GM12878 (cell line): ENCODE results near the gene DTX2. TPM values are rescaled to one million over a fixed set of nuclear protein-coding genes. Genes with fewer than 3 reads are reported as not detected.
"Not testable (repeated sequence)": the region's sequence is repeated elsewhere in the genome, so short reads cannot be mapped to it uniquely, and the experiment has no call there.

Experiments
- ATAC-seq: fragments of 200-7000 bp; cut with Tn5 transposase; 3 replicates; pipeline ENCODE4 v1.9.1; 2020; ENCODE audit warnings: mild to moderate bottlenecking, moderate library complexity
- BruUV-seq: library from RNA; stranded (reverse); fragments of 400-500 nt; replicated peaks from 2 replicates; lab custom pipeline; 2021; lab: Mats Ljungman, UMichigan
- CTCF ChIA-PET: fragments of 300-600 bp; sonication (Branson Sonifier 250); formaldehyde crosslinking; extraction: SDS; loops from one replicate; lab custom pipeline; 2021; ENCODE audit warnings: inconsistent platforms; lab: Yijun Ruan, JAX
- POLR2A ChIA-PET: fragments of 350-600 bp; formaldehyde crosslinking; extraction: SDS; loops from one replicate; lab custom pipeline; 2021; ENCODE audit warnings: inconsistent platforms; lab: Charles Lee
- RAD21 ChIA-PET: fragments of 300-600 bp; sonication (Branson Sonifier 250); formaldehyde crosslinking; loops from one replicate; lab custom pipeline; 2023; ENCODE audit warnings: antibody characterized with exemption; ENCODE audit not compliant: unreplicated experiment; lab: Charles Lee
- SMC1A ChIA-PET: fragments of 300-600 bp; sonication (Branson Sonifier 250); formaldehyde crosslinking; loops from one replicate; lab custom pipeline; 2023; ENCODE audit not compliant: unreplicated experiment, uncharacterized antibody; lab: Charles Lee
- DNase-seq: peaks from one replicate; pipeline ENCODE4 v3.0.0-alpha.2; 2011; ENCODE audit warnings: low read depth, low spot score
- FAIRE-seq: peaks from 3 replicates; lab custom pipeline; 2011; peaks lifted over from hg19 to GRCh38; lab: Jason Lieb, UNC
- H2AFZ ChIP-seq: 2 replicates; pipeline ENCODE4 v1.6.0; 2011; ENCODE audit warnings: low read depth, low read length, control low read depth; ENCODE audit not compliant: control insufficient read depth
- H3K27ac ChIP-seq: 2 replicates; pipeline ENCODE4 v1.5.1; 2011; ENCODE audit warnings: control low read depth; ENCODE audit not compliant: control insufficient read depth, insufficient read depth
- H3K27me3 ChIP-seq, 2 experiments: replicated peaks in 1 of 2; 2 replicates each; pipeline versions ENCODE4 v1.6.0 to v1.6.1; 2011; ENCODE audit warnings: low read length in 1 of 2; ENCODE audit not compliant: control insufficient read depth in 2 of 2, insufficient read depth in 2 of 2
- H3K36me3 ChIP-seq, 2 experiments: 2 replicates each; pipeline ENCODE4 v1.5.1; 2011; ENCODE audit warnings: low read length in 1 of 2; ENCODE audit not compliant: control insufficient read depth in 2 of 2, insufficient read depth in 2 of 2
- H3K4me1 ChIP-seq: 2 replicates; pipeline ENCODE4 v1.6.1; 2011; ENCODE audit warnings: mild to moderate bottlenecking, low read length, moderate library complexity, mixed read lengths; ENCODE audit not compliant: control insufficient read depth, insufficient read depth
- H3K4me2 ChIP-seq: 2 replicates; pipeline ENCODE4 v1.6.0; 2011; ENCODE audit warnings: control low read depth; ENCODE audit not compliant: control insufficient read depth, insufficient read depth
- H3K4me3 ChIP-seq: fragments of 200-600 bp; sonication (generic); 2 replicates; pipeline ENCODE4 v1.5.1; 2016
- H3K79me2 ChIP-seq: 2 replicates; pipeline ENCODE4 v1.6.0; 2011; ENCODE audit warnings: low read length; ENCODE audit not compliant: control insufficient read depth, insufficient read depth
- H3K9ac ChIP-seq: 2 replicates; pipeline ENCODE4 v1.8.0; 2011; ENCODE audit warnings: low read length, control low read depth, mixed read lengths; ENCODE audit not compliant: control insufficient read depth, insufficient read depth
- H3K9me3 ChIP-seq: replicated peaks from 3 replicates; pipeline ENCODE4 v1.5.1; 2011; ENCODE audit warnings: mild to moderate bottlenecking, low read length; ENCODE audit not compliant: control insufficient read depth, insufficient read depth
- H4K20me1 ChIP-seq: 2 replicates; pipeline ENCODE4 v1.6.0; 2011; ENCODE audit not compliant: control insufficient read depth, insufficient read depth
- SKIL ChIP-seq: fragments of 450-650 bp; IDR thresholded peaks from 2 replicates; pipeline ENCODE4 v1.6.1; 2017; ENCODE audit warnings: mild to moderate bottlenecking, low read depth, inconsistent platforms; ENCODE audit not compliant: poor library complexity, severe bottlenecking
- WGBS: methylation state at CpG from one replicate; pipeline ENCODE4 v1.1.6; 2016; ENCODE audit warnings: low lambda C conversion rate; ENCODE audit not compliant: insufficient replicate concordance, insufficient coverage; ENCODE audit errors: missing lambda C conversion rate; 5-methylcytosine and 5-hydroxymethylcytosine counted together
- in situ Hi-C: fragments of 300-500 bp; cut with MboI; formaldehyde crosslinking; loops from 9 replicates; pipeline ENCODE4 v1.14.3; 2018; ENCODE audit warnings: mixed read lengths
- intact Hi-C: fragments of 100-400 bp; cut with micrococcal nuclease; formaldehyde crosslinking; loops from one replicate; pipeline ENCODE4 v1.14.2; 2022; ENCODE audit not compliant: unreplicated experiment
- polyA plus RNA-seq, 11 experiments: library from polyadenylated mRNA; depleted of rRNA in 4 of 11; unstranded in 6 of 11; stranded (reverse) in 5 of 11; fragments of >200 nt; fragmentation: Nextera tagmentation in 4 of 11; fragmentation: Illumina TruSeq in 1 of 11; extraction: Ambion mirVana in 4 of 11; extraction: Trizol in 1 of 11; gene quantifications; 1 replicate in 1 of 11; 2 replicates in 10 of 11; pipeline versions ENCODE4 v1.2.1 to v1.2.3, GENCODE V29; 2011 to 2016; ENCODE audit warnings: inconsistent platforms in 2 of 11, missing spikeins in 2 of 11, low read depth in 1 of 11
- total RNA-seq, 4 experiments: library from RNA; depleted of rRNA in 3 of 4; stranded (reverse); fragments of >200 nt in 3 of 4; fragmentation: Illumina TruSeq in 1 of 4; extraction: Trizol in 1 of 4; gene quantifications; 2 replicates each; pipeline versions ENCODE4 v1.2.1 to v1.2.3, GENCODE V29; 2013 to 2021

DTX2 gene
- total and polyA plus RNA-seq, 10 of the 15 experiments (the other 5 are each of a cell fraction or from before 2014, with no cell fraction given), result 0.14 to 31.0 (median 11.0) TPM

- peak; percentile 27 for TF ChIP-seq SKIL
Measured at GRCh38 chr7:76486618-76487017, 25.1 kb downstream of the DTX2 start (continued).

- intact Hi-C loops, H3K9me3 ChIP-seq, H3K4me2 ChIP-seq, H3K9ac ChIP-seq, H3K27me3 ChIP-seq, SMC1A ChIA-PET, H3K4me3 ChIP-seq, DNase-seq, FAIRE-seq, H3K36me3 ChIP-seq, BruUV-seq, ATAC-seq, in situ Hi-C loops, POLR2A ChIA-PET, CTCF ChIA-PET, H2AFZ ChIP-seq, RAD21 ChIA-PET, H3K27ac ChIP-seq, H4K20me1 ChIP-seq, H3K4me1 ChIP-seq, H3K79me2 ChIP-seq: not testable (repeated sequence)
- 83% methylated on average over 5 of the region's 13 CpGs for WGBS
Measured at GRCh38 chr7:76487969-76488368, 26.5 kb downstream of the DTX2 start.

- FAIRE-seq, result not testable (repeated sequence)
Measured at GRCh38 chr7:76492139-76492538, 30.6 kb downstream of the DTX2 start.

GRCh38 chr7:76495717-76496116, 34.2 kb downstream of the DTX2 start:
- RAD21 ChIA-PET, H4K20me1 ChIP-seq, DNase-seq, H3K4me1 ChIP-seq, H3K4me2 ChIP-seq, H3K36me3 ChIP-seq, BruUV-seq, SMC1A ChIA-PET, H3K27me3 ChIP-seq, H3K9me3 ChIP-seq, in situ Hi-C loops, FAIRE-seq, H3K79me2 ChIP-seq, H3K4me3 ChIP-seq, H3K9ac ChIP-seq, H2AFZ ChIP-seq, POLR2A ChIA-PET, ATAC-seq, intact Hi-C loops, H3K27ac ChIP-seq, CTCF ChIA-PET: not testable (repeated sequence)
- WGBS, result 94% methylated on average over 14 of the region's 16 CpGs

More at GRCh38 chr7:76492139-76492538, 30.6 kb downstream of the DTX2 start:
- H3K4me1 ChIP-seq, in situ Hi-C loops, H3K9ac ChIP-seq, H4K20me1 ChIP-seq, H3K27ac ChIP-seq, POLR2A ChIA-PET, H3K79me2 ChIP-seq, SMC1A ChIA-PET, H3K4me2 ChIP-seq, intact Hi-C loops, DNase-seq, H3K4me3 ChIP-seq, CTCF ChIA-PET, H3K27me3 ChIP-seq, ATAC-seq, BruUV-seq, H3K36me3 ChIP-seq, H3K9me3 ChIP-seq, H2AFZ ChIP-seq, RAD21 ChIA-PET: not testable (repeated sequence)
- WGBS, result 64% methylated on average over 5 of the region's 10 CpGs
